Heart left ventricle (tissue), 13 donors: Measurements from ENCODE around the gene ERBB4.

Experiments
- CTCF ChIP-seq, 12 donors: fragments of 200-600 bp; sonication (generic) in 4 of 12; IDR thresholded peaks; one replicate each; pipeline versions ENCODE4 v1.5.0 to v1.8.0; 2018 to 2022; ENCODE audit warnings: antibody characterized with exemption in 12 of 12, mild to moderate bottlenecking in 5 of 12
- POLR2A ChIP-seq, 2 donors: fragments of 450-650 bp; IDR thresholded peaks; one replicate each; pipeline ENCODE4 v1.6.1; 2017; ENCODE audit warnings: antibody characterized with exemption in 2 of 2, mild to moderate bottlenecking in 2 of 2, moderate library complexity in 2 of 2
- donor health status: ischemic (EF 13 %, LVEDD 7.1; RV severe dilation, severe dysfunction).
- donor health status: DM: no; HTN: yes; CAD: no.
- donor health status: DM: no; HTN: no; CAD: no.
- donor health status: ischemic (EF 25% LVEDD 6.9; RV normal size, moderate dysfunction).
- donor health status: ischemic (EF 25% LVEDD 5.7; RV mildly dilated, moderate dysfunction).
- donor health status: ischemic (EF 35%, LVEDD 5.7; RV mildly dilated, moderate dysfunction).
- donor health status: nonischemic (EF 11% LVEDD 7.7; RV severe dilation, severe dysfunction).
- donor health status: DM: yes; HTN: yes; CAD: no.
- donor health status: PGD.
- donor health status: ischemic (EF 29% LVEDD 5.4; RV normal size, mild dysfunction).
- donor health status: nonischemic (EF 23%, LVEDD 6.1; RV moderate dilation, normal function).

- TF ChIP-seq CTCF (IDR thresholded peaks at IDR 0.05) (no peak), POLR2A (IDR thresholded peaks at IDR 0.05) (no peak)
Measured at GRCh38 chr2:211373203-211373602, 1165.4 kb downstream of the ERBB4 start.
